SK-N-SH treated with all-trans-retinoic acid at 6 μM for 48 hours (cell line): ENCODE data around the gene ZXDC.

Experiments
- ATAC-seq: fragments of 200-7000 bp; cut with Tn5 transposase; 3 replicates; pipeline ENCODE4 v1.9.1; 2020; ENCODE audit warnings: mild to moderate bottlenecking, moderate library complexity
- ARNTL ChIP-seq: fragments of 450-650 bp; formaldehyde crosslinking; IDR thresholded peaks from 2 replicates; pipeline ENCODE4 v1.5.0; 2020; ENCODE audit warnings: low read depth, mild to moderate bottlenecking, moderate library complexity, borderline replicate concordance
- BACH2 ChIP-seq: fragments of 250-450 bp; sonication (Bioruptor Pico); IDR thresholded peaks from 2 replicates; pipeline ENCODE4 v1.9.0; 2021; ENCODE audit warnings: mild to moderate bottlenecking, borderline replicate concordance
- CREB5 ChIP-seq: fragments of 250-450 bp; sonication (Bioruptor Pico); IDR thresholded peaks from 2 replicates; pipeline ENCODE4 v1.5.1; 2020; ENCODE audit warnings: low read depth, mild to moderate bottlenecking, moderate library complexity
- CSDC2 ChIP-seq: fragments of 250-450 bp; sonication (Bioruptor Pico); IDR thresholded peaks from 2 replicates; pipeline ENCODE4 v1.5.0; 2020; ENCODE audit warnings: mild to moderate bottlenecking, moderate library complexity
- GLIS3 ChIP-seq: fragments of 250-450 bp; sonication (Bioruptor Pico); IDR thresholded peaks from 2 replicates; pipeline ENCODE4 v1.5.0; 2020; ENCODE audit warnings: mild to moderate bottlenecking, moderate library complexity
- ISL1 ChIP-seq: fragments of 250-450 bp; sonication (Bioruptor Pico); IDR thresholded peaks from 2 replicates; pipeline ENCODE4 v2.1.2; 2022; ENCODE audit warnings: mild to moderate bottlenecking, moderate library complexity
- OSR1 ChIP-seq: fragments of 250-450 bp; sonication (Bioruptor Pico); IDR thresholded peaks from 2 replicates; pipeline ENCODE4 v1.8.0; 2022; ENCODE audit warnings: moderate library complexity, mild to moderate bottlenecking, inconsistent platforms
- POU6F1 ChIP-seq: fragments of 250-450 bp; sonication (Bioruptor Pico); IDR thresholded peaks from 2 replicates; pipeline ENCODE4 v1.8.0; 2021; ENCODE audit warnings: low read depth, mild to moderate bottlenecking, moderate library complexity, borderline replicate concordance
- PPARA ChIP-seq: fragments of 250-450 bp; sonication (Bioruptor Pico); IDR thresholded peaks from 2 replicates; pipeline ENCODE4 v1.5.0; 2020; ENCODE audit warnings: mild to moderate bottlenecking, borderline replicate concordance
- RARB ChIP-seq: fragments of 250-450 bp; sonication (Bioruptor Pico); IDR thresholded peaks from 2 replicates; pipeline ENCODE4 v1.8.0; 2021; ENCODE audit warnings: mild to moderate bottlenecking, moderate library complexity
- SNAI2 ChIP-seq: fragments of 250-450 bp; sonication (Bioruptor Pico); IDR thresholded peaks from 2 replicates; pipeline ENCODE4 v1.5.0; 2020; ENCODE audit warnings: mild to moderate bottlenecking, moderate library complexity
- TCF4 ChIP-seq: fragments of 250-450 bp; sonication (Bioruptor Pico); IDR thresholded peaks from 2 replicates; pipeline ENCODE4 v1.8.0; 2021; ENCODE audit warnings: mild to moderate bottlenecking, moderate library complexity, borderline replicate concordance
- TOX ChIP-seq: fragments of 250-450 bp; sonication (Bioruptor Pico); IDR thresholded peaks from 2 replicates; pipeline ENCODE4 v1.8.0; 2021; ENCODE audit warnings: mild to moderate bottlenecking, moderate library complexity, borderline replicate concordance
- ZC3H10 ChIP-seq: fragments of 250-450 bp; sonication (Bioruptor Pico); IDR thresholded peaks from 2 replicates; pipeline ENCODE4 v1.5.1; 2021; ENCODE audit warnings: mild to moderate bottlenecking, moderate library complexity
- ZFP3 ChIP-seq: fragments of 250-450 bp; sonication (Bioruptor Pico); IDR thresholded peaks from 2 replicates; pipeline ENCODE4 v1.5.0; 2020; ENCODE audit warnings: mild to moderate bottlenecking, moderate library complexity
- ZFP30 ChIP-seq: fragments of 450-650 bp; formaldehyde crosslinking; IDR thresholded peaks from 2 replicates; pipeline ENCODE4 v1.5.0; 2022; ENCODE audit warnings: mild to moderate bottlenecking, moderate library complexity
- ZNF565 ChIP-seq: fragments of 450-650 bp; formaldehyde crosslinking; conservative IDR thresholded peaks from 2 replicates; pipeline ENCODE4 v1.5.0; 2020; ENCODE audit warnings: low read depth, mild to moderate bottlenecking, moderate library complexity
- ZNF70 ChIP-seq: fragments of 450-650 bp; formaldehyde crosslinking; IDR thresholded peaks from 2 replicates; pipeline ENCODE4 v1.5.0; 2020; ENCODE audit warnings: mild to moderate bottlenecking, moderate library complexity
- TF ChIP-seq, protein P1 (sequence below): fragments of 250-450 bp; sonication (Bioruptor Pico); IDR thresholded peaks from 2 replicates; pipeline ENCODE4 v1.8.0; 2020; ENCODE audit warnings: mild to moderate bottlenecking, moderate library complexity, borderline replicate concordance
- TF ChIP-seq, protein P2 (sequence below): fragments of 250-450 bp; sonication (Bioruptor Pico); IDR thresholded peaks from 2 replicates; pipeline ENCODE4 v1.5.1; 2021; ENCODE audit warnings: mild to moderate bottlenecking, moderate library complexity
- TF ChIP-seq, protein P3 (sequence below): fragments of 250-450 bp; sonication (Bioruptor Pico); IDR thresholded peaks from 2 replicates; pipeline ENCODE4 v1.5.0; 2020; ENCODE audit warnings: mild to moderate bottlenecking, moderate library complexity

ZXDC gene

GRCh38 chr3:126442094-126442855 is 33.4 kb downstream of the ZXDC start:
- TF ChIP-seq ZNF565 (CRISPR knock-in tag) (no peak), CREB5 (CRISPR knock-in tag) (no peak), ARNTL (CRISPR knock-in tag) (no peak), OSR1 (no peak), ZC3H10 (CRISPR knock-in tag) (no peak), GLIS3 (no peak), SNAI2 (CRISPR knock-in tag) (no peak), ISL1 (no peak), BACH2 (CRISPR knock-in tag) (no peak), ZFP3 (CRISPR knock-in tag) (no peak)
- TF ChIP-seq, protein P1, sequence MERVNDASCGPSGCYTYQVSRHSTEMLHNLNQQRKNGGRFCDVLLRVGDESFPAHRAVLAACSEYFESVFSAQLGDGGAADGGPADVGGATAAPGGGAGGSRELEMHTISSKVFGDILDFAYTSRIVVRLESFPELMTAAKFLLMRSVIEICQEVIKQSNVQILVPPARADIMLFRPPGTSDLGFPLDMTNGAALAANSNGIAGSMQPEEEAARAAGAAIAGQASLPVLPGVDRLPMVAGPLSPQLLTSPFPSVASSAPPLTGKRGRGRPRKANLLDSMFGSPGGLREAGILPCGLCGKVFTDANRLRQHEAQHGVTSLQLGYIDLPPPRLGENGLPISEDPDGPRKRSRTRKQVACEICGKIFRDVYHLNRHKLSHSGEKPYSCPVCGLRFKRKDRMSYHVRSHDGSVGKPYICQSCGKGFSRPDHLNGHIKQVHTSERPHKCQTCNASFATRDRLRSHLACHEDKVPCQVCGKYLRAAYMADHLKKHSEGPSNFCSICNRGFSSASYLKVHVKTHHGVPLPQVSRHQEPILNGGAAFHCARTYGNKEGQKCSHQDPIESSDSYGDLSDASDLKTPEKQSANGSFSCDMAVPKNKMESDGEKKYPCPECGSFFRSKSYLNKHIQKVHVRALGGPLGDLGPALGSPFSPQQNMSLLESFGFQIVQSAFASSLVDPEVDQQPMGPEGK: no peak
- TF ChIP-seq, protein P2, sequence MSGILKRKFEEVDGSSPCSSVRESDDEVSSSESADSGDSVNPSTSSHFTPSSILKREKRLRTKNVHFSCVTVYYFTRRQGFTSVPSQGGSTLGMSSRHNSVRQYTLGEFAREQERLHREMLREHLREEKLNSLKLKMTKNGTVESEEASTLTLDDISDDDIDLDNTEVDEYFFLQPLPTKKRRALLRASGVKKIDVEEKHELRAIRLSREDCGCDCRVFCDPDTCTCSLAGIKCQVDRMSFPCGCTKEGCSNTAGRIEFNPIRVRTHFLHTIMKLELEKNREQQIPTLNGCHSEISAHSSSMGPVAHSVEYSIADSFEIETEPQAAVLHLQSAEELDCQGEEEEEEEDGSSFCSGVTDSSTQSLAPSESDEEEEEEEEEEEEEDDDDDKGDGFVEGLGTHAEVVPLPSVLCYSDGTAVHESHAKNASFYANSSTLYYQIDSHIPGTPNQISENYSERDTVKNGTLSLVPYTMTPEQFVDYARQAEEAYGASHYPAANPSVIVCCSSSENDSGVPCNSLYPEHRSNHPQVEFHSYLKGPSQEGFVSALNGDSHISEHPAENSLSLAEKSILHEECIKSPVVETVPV (CRISPR knock-in tag): no peak
- ATAC-seq: no peak

DNA sequence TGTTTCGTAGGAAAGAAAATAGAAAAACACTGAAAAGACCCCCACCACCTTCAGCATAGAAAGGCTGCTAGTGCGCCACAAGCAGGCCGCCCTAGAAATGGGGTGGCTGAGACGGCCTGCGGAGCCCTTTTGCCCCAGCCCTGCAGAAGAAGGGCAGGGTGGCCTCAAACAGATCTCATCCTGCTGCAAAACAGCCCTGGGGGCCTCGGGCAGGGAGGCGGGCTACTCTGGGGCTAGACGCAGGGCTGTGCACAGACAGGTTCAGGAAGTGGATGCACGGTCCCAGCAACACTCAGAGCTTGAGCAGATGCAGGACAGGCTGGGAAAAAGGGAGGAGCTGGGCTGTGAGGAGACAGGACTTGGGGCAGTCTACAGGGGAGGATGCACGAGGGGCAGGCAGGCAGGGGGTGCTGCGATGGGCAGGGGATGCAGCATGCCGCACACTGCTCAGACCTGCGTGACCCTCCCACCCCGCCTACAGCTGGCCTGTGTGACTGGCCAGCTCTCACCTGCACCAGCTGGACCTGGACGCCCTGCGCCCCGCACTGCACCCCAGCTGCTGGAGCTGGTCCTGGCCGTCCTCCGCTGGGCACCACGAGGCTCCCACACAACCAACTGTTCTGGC is 34.3 kb downstream of the ZXDC start:
- TF ChIP-seq ZFP3 (CRISPR knock-in tag) (no peak), POU6F1 (CRISPR knock-in tag) (no peak), TOX (CRISPR knock-in tag) (no peak), GLIS3 (no peak), PPARA (CRISPR knock-in tag) (no peak), RARB (no peak), CSDC2 (no peak), ZNF70 (CRISPR knock-in tag) (no peak), BACH2 (CRISPR knock-in tag) (no peak), ZFP30 (CRISPR knock-in tag) (no peak), ZC3H10 (CRISPR knock-in tag) (no peak), ARNTL (CRISPR knock-in tag) (no peak), TCF4 (CRISPR knock-in tag) (no peak)
- TF ChIP-seq, protein P2 (CRISPR knock-in tag): no peak
- TF ChIP-seq, protein P3, sequence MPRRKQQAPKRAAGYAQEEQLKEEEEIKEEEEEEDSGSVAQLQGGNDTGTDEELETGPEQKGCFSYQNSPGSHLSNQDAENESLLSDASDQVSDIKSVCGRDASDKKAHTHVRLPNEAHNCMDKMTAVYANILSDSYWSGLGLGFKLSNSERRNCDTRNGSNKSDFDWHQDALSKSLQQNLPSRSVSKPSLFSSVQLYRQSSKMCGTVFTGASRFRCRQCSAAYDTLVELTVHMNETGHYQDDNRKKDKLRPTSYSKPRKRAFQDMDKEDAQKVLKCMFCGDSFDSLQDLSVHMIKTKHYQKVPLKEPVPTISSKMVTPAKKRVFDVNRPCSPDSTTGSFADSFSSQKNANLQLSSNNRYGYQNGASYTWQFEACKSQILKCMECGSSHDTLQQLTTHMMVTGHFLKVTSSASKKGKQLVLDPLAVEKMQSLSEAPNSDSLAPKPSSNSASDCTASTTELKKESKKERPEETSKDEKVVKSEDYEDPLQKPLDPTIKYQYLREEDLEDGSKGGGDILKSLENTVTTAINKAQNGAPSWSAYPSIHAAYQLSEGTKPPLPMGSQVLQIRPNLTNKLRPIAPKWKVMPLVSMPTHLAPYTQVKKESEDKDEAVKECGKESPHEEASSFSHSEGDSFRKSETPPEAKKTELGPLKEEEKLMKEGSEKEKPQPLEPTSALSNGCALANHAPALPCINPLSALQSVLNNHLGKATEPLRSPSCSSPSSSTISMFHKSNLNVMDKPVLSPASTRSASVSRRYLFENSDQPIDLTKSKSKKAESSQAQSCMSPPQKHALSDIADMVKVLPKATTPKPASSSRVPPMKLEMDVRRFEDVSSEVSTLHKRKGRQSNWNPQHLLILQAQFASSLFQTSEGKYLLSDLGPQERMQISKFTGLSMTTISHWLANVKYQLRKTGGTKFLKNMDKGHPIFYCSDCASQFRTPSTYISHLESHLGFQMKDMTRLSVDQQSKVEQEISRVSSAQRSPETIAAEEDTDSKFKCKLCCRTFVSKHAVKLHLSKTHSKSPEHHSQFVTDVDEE (CRISPR knock-in tag): no peak
- TF ChIP-seq, protein P1: no peak
- no peak for ATAC-seq
